Glutamatergic neuron (in vitro differentiated cells): ENCODE data around the gene MAP1LC3A. TPM values are rescaled to one million over a fixed set of nuclear protein-coding genes. Genes with fewer than 3 reads are reported as not detected.

ENCODE experiments used
- DNase-seq: peaks from one replicate; pipeline ENCODE4 v3.0.0; 2022
- H3K27ac Mint-ChIP-seq: one replicate; pipeline ENCODE4 v1.8.0; 2020; ENCODE audit warnings: mild to moderate bottlenecking, mixed read lengths, inconsistent platforms; ENCODE audit not compliant: unreplicated experiment
- H3K27me3 Mint-ChIP-seq: one replicate; pipeline ENCODE4 v1.8.0; 2020; ENCODE audit warnings: mild to moderate bottlenecking, moderate library complexity, mixed read lengths, inconsistent platforms; ENCODE audit not compliant: unreplicated experiment
- H3K36me3 Mint-ChIP-seq: one replicate; pipeline ENCODE4 v1.8.0; 2020; ENCODE audit warnings: mild to moderate bottlenecking, mixed read lengths, inconsistent platforms; ENCODE audit not compliant: unreplicated experiment
- H3K4me1 Mint-ChIP-seq: one replicate; pipeline ENCODE4 v1.8.0; 2020; ENCODE audit warnings: mild to moderate bottlenecking, low read depth, mixed read lengths, inconsistent platforms; ENCODE audit not compliant: unreplicated experiment
- H3K4me3 Mint-ChIP-seq: one replicate; pipeline ENCODE4 v1.8.0; 2020; ENCODE audit warnings: mild to moderate bottlenecking, mixed read lengths, inconsistent platforms; ENCODE audit not compliant: unreplicated experiment
- H3K9me3 Mint-ChIP-seq: one replicate; pipeline ENCODE4 v1.8.0; 2020; ENCODE audit warnings: mild to moderate bottlenecking, moderate library complexity, mixed read lengths, inconsistent platforms; ENCODE audit not compliant: unreplicated experiment
- long read RNA-seq: library from polyadenylated mRNA; unstranded; transcript quantifications from one replicate; pipeline ENCODE4 v2.0.0, GENCODE V29; 2020; ENCODE audit not compliant: unreplicated experiment
- total RNA-seq: library from RNA; stranded (reverse); fragmentation: NEBNext Ultra II Directional; extraction: Animal tissue kit (Norgen Biotek cat#: 25700); gene quantifications from one replicate; pipeline ENCODE4 v1.2.1, GENCODE V29; 2021; ENCODE audit not compliant: unreplicated experiment
- TF ChIP-seq, protein P1 (sequence below): fragments of 200-600 bp; sonication (generic); IDR thresholded peaks from one replicate; pipeline ENCODE4 v1.5.0; 2021; ENCODE audit not compliant: partially characterized antibody, unreplicated experiment

MAP1LC3A gene
- 143 TPM for total RNA-seq
- long read RNA-seq, transcript MAP1LC3A-201 (4 exons, 1,574 nt): major isoform, 53 of 68 reads
- long read RNA-seq, partial matches to known transcripts: 5 of 68 reads
- long read RNA-seq, other reads (novel, unspliced or antisense): 7 of 68 reads

DNA sequence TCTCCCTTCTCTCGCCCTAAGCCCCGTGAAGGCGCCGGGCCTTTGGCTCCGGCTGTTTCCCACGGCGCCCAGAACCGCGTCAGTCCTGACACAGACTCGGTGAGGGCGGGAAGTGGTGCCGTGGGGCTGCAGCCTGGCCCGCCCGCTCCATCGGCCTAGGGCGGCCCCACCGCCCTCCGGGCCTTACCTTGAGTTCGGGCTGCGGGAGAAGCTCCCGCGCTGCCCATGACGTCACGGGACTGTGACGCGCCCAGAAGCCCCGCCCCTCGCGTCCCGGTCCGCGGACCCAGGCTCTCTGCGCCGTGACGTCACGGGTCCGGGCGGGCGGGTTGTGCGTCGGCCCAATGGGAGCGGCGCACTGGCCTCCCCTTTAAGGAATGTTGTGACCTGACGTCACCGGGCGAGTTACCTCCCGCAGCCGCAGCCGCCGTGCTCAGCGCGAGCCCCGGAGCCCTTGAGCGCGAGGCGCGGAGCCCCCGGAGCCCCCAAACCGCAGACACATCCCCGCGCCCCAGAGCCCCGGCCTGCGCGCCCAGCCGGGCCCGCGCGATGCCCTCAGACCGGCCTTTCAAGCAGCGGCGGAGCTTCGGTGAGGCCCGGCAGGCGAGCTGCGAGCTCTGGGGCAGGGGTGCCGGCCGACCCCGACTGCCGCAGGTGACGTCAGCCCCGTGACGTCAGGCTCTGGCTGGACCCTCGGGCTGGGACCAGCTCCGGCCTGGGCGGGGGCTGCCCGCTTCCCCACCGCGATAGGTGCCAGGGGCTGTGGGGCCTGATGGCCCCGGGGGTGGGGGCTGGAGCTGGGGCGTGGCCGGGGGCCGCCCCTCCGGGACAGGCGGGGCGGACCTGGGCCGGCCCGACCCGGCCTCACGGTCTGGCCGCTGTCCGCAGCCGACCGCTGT, at the start of gene MAP1LC3A:
TSS of gene MAP1LC3A (plus strand) at position 399 of the 899 bp plus-strand sequence. CDS start at position 550, 151 bp downstream.
- H3K9me3 Mint-ChIP-seq: peaks cover 13% of the 10 kb centered on the region
- H3K27ac Mint-ChIP-seq: peak within 1 kb of the TSS; percentile 91
- peaks cover 7% of the 10 kb centered on the region for H3K27me3 Mint-ChIP-seq
- H3K4me1 Mint-ChIP-seq: peaks cover 3% of the 10 kb centered on the region
- peak; percentile 98 for DNase-seq
- H3K36me3 Mint-ChIP-seq: no peaks in the 10 kb centered on the region
- TF ChIP-seq, protein P1, sequence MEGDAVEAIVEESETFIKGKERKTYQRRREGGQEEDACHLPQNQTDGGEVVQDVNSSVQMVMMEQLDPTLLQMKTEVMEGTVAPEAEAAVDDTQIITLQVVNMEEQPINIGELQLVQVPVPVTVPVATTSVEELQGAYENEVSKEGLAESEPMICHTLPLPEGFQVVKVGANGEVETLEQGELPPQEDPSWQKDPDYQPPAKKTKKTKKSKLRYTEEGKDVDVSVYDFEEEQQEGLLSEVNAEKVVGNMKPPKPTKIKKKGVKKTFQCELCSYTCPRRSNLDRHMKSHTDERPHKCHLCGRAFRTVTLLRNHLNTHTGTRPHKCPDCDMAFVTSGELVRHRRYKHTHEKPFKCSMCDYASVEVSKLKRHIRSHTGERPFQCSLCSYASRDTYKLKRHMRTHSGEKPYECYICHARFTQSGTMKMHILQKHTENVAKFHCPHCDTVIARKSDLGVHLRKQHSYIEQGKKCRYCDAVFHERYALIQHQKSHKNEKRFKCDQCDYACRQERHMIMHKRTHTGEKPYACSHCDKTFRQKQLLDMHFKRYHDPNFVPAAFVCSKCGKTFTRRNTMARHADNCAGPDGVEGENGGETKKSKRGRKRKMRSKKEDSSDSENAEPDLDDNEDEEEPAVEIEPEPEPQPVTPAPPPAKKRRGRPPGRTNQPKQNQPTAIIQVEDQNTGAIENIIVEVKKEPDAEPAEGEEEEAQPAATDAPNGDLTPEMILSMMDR: no peak
- peak within 1 kb of the TSS; percentile 88 for H3K4me3 Mint-ChIP-seq

DNA sequence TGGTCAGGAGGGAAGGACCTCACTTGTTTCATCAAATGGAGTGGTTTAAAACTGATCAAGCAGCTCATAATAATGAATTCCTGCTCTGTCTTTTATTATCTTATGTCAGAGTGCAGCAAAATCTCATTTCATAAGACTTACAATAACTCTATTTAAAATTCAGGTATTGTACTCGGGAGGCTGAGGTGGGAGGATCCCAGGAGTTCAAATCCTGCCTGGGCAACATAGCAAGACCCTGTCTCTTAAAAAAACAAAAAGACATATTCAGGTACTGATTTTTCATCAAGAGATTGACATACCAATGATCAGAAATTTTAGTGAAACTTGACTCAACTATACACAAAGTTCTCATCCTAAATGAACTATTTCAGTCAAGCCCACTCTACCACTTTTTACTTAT, 47.9 kb upstream of the MAP1LC3A start:
- no peaks in the 10 kb centered on the region for H3K27me3 Mint-ChIP-seq
- TF ChIP-seq, protein P1: no peak
- peaks cover 11% of the 10 kb centered on the region for H3K4me1 Mint-ChIP-seq
- no peaks in the 10 kb centered on the region for H3K36me3 Mint-ChIP-seq
- DNase-seq: no peak
- no peak overlapping the region for H3K4me3 Mint-ChIP-seq
- H3K9me3 Mint-ChIP-seq: peaks cover 5% of the 10 kb centered on the region
- H3K27ac Mint-ChIP-seq: no peak overlapping the region

DNA sequence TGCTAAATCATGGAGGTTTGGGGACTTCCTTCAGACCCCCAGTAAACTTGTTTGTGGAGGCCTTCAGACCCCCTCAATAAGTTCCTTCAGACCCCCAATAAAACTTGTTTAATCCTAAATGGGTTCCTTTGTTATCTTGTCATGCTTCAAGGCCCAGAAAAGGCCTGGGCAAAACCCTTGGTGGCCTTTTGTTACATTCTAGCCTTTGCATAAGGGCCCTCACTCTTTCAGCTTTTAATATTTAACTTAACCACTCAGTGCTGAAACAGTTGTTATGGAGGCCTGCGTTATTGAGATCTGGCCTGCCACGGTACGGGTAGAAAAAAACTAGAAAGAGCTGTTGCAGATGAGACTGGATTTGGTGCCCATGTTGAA, 46.6 kb upstream of the MAP1LC3A start:
- Mint-ChIP-seq H3K27me3 (peaks cover 7% of the 10 kb centered on the region), H3K4me3 (no peak overlapping the region), H3K27ac (no peak overlapping the region), H3K9me3 (peaks cover 14% of the 10 kb centered on the region), H3K4me1 (peaks cover 11% of the 10 kb centered on the region), H3K36me3 (no peaks in the 10 kb centered on the region)
- no peak for DNase-seq
- TF ChIP-seq, protein P1: no peak

DNA sequence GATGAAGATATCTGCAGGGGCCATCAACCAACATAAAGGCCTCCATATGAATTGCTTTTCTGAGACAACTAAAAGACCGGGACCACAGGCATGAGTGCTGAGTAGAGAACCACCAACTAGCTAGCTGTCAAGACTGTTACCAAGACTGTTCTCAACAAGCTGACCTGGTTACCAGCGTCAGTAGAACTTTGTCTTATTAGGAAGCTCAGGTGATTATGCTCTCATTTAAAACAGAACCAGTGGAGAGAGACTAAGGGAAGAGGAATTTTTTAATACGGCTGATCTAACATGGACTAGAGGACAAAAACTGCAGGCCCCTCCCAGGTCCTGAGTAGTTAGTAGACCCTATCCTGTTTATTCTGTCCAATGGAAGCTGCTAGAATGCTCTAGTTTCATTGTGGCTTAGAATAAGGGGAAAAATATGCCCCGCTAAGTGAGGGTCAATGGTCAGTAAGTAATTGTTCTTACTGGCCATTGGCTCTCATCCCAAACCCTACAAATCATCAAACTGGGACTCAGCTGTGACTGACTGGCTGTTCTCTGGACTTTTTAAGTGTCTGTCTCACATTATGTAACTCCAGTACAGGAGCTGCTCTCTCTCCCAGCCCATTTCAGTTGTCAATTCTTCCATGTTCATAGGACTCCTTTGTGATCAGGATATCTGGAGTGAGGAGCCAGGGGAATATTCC, 46.1 kb upstream of the MAP1LC3A start:
- H3K9me3 Mint-ChIP-seq: peaks cover 14% of the 10 kb centered on the region
- H3K4me1 Mint-ChIP-seq: peaks cover 11% of the 10 kb centered on the region
- no peak for DNase-seq
- no peaks in the 10 kb centered on the region for H3K36me3 Mint-ChIP-seq
- no peak overlapping the region for H3K4me3 Mint-ChIP-seq
- TF ChIP-seq, protein P1: no peak
- no peak overlapping the region for H3K27ac Mint-ChIP-seq
- H3K27me3 Mint-ChIP-seq: peaks cover 7% of the 10 kb centered on the region
